Left renal cortex interstitium (tissue), 4 donors: Measurements from ENCODE around the gene NSMF. TPM values are rescaled to one million over a fixed set of nuclear protein-coding genes. Genes with fewer than 3 reads are reported as not detected.
A peak's percentile ranks its signal among the peaks of the same experiment; 100 is the strongest.

Experiments used
- DNase-seq, 4 donors: peaks; one replicate each; pipeline ENCODE4 v3.0.0-alpha.2; 2013; ENCODE audit warnings: low read depth in 4 of 4, low spot score in 2 of 4, missing footprints in 1 of 4
- polyA plus RNA-seq, 4 donors: library from polyadenylated mRNA; unstranded; fragments of 120-200 nt; gene quantifications; one replicate each; pipeline ENCODE4 v1.2.1, GENCODE V29; 2013; ENCODE audit not compliant: insufficient read length in 4 of 4

The NSMF gene
- 10 to 100 TPM; 48.1 to 52.4 (median 49.4) TPM for polyA plus RNA-seq

GRCh38 chr9:137459152-137459600, at the start of gene NSMF:
Gene NSMF (minus strand): TSS chr9:137459334. CDS start chr9:137459102, 232 bp downstream.
- peak in 3 of 4 donors; percentile 78 to 85 (median 84) for DNase-seq

GRCh38 chr9:137506702-137507171, 47.6 kb upstream of the NSMF start:
- no peak for DNase-seq

- no peak for DNase-seq
Measured at GRCh38 chr9:137506274-137506673, 47.1 kb upstream of the NSMF start.

GRCh38 chr9:137505421-137506140, 46.4 kb upstream of the NSMF start:
- no peak for DNase-seq

GRCh38 chr9:137504432-137504777, 45.3 kb upstream of the NSMF start:
- no peak for DNase-seq

GRCh38 chr9:137502008-137502911, 43.1 kb upstream of the NSMF start:
- no peak for DNase-seq

GRCh38 chr9:137501457-137501856, 42.3 kb upstream of the NSMF start:
- DNase-seq, result no peak

- DNase-seq, result no peak
Measured at GRCh38 chr9:137500666-137501397, 41.7 kb upstream of the NSMF start.

GRCh38 chr9:137499858-137500661, 40.9 kb upstream of the NSMF start:
- DNase-seq, result no peak

GRCh38 chr9:137499416-137499815, 40.3 kb upstream of the NSMF start:
- DNase-seq, result no peak

- DNase-seq, result no peak
Measured at GRCh38 chr9:137498720-137499150, 39.6 kb upstream of the NSMF start.

GRCh38 chr9:137497921-137498719, 39.0 kb upstream of the NSMF start:
- no peak for DNase-seq

GRCh38 chr9:137496601-137497375, 37.7 kb upstream of the NSMF start:
- no peak for DNase-seq

GRCh38 chr9:137494550-137495351, 35.6 kb upstream of the NSMF start:
- no peak for DNase-seq

- no peak for DNase-seq
Measured at GRCh38 chr9:137494104-137494544, 35.0 kb upstream of the NSMF start.

- DNase-seq, result no peak
Measured at GRCh38 chr9:137493364-137494103, 34.4 kb upstream of the NSMF start.
